K562 (cell line): ENCODE results near the gene ITGB6. TPM values are rescaled to one million over a fixed set of nuclear protein-coding genes. Genes with fewer than 3 reads are reported as not detected.

Experiments
- KDM4B ChIP-seq, 2 experiments: fragments of 450-650 bp in 1 of 2; sonication (generic) in 1 of 2; IDR thresholded peaks; 2 replicates each; pipeline ENCODE4 v1.6.1; 2016 to 2017; ENCODE audit warnings: borderline replicate concordance in 2 of 2, antibody characterized with exemption in 1 of 2, low read depth in 1 of 2, mild to moderate bottlenecking in 1 of 2
- PHB ChIP-seq: fragments of 250-450 bp; sonication (Bioruptor Pico); IDR thresholded peaks from 2 replicates; pipeline ENCODE4 v1.5.0; 2021
- RBM34 ChIP-seq: fragments of 200-400 bp; formaldehyde crosslinking; IDR thresholded peaks from 2 replicates; pipeline ENCODE4 v1.6.1; 2018; ENCODE audit warnings: low read length, borderline replicate concordance; ENCODE audit not compliant: insufficient read depth
- ZNF175 ChIP-seq: fragments of 200-800 bp; sonication (Bioruptor generic); IDR thresholded peaks from 2 replicates; pipeline ENCODE4 v1.6.1; 2016; ENCODE audit warnings: low read depth, mild to moderate bottlenecking, missing genetic modification characterization, missing compliant biosample characterization
- ZNF347 ChIP-seq: fragments of 450-650 bp; formaldehyde crosslinking; IDR thresholded peaks from 2 replicates; pipeline ENCODE4 v1.4.0; 2020; ENCODE audit warnings: low read depth, mild to moderate bottlenecking, moderate library complexity
- polyA plus RNA-seq, 8 experiments: library from polyadenylated mRNA; depleted of rRNA in 4 of 8; stranded (reverse) in 5 of 8; unstranded in 3 of 8; fragments of >200 nt; fragmentation: Nextera tagmentation in 2 of 8; fragmentation: Illumina TruSeq in 1 of 8; extraction: Ambion mirVana in 2 of 8; extraction: Trizol in 1 of 8; gene quantifications; 2 replicates each; pipeline versions ENCODE4 v1.2.1 to v1.2.3, GENCODE V29; 2011 to 2014; ENCODE audit warnings: inconsistent platforms in 1 of 8, missing spikeins in 1 of 8
- total RNA-seq, 7 experiments: library from RNA; depleted of rRNA in 6 of 7; stranded (reverse); fragments of >200 nt in 6 of 7; fragmentation: Illumina TruSeq in 2 of 7; extraction: Trizol in 2 of 7; gene quantifications; 2 replicates each; pipeline versions ENCODE4 v1.2.1 to v1.2.3, GENCODE V29; 2011 to 2021; ENCODE audit warnings: low replicate concordance in 1 of 7
- TF ChIP-seq, protein P1 (sequence below): fragments of 450-650 bp; IDR thresholded peaks from 2 replicates; pipeline ENCODE4 v1.6.1; 2016; ENCODE audit warnings: mild to moderate bottlenecking, moderate library complexity
- TF ChIP-seq, protein P2 (sequence below): fragments of 450-650 bp; IDR thresholded peaks from 2 replicates; pipeline ENCODE4 v1.6.1; 2016; ENCODE audit warnings: low read depth

ITGB6 gene
- total and polyA plus RNA-seq, 9 of the 15 experiments (the other 6 are each of a cell fraction or from before 2014, with no cell fraction given): 0.18 TPM; not detected in 8

- TF ChIP-seq, protein P1, sequence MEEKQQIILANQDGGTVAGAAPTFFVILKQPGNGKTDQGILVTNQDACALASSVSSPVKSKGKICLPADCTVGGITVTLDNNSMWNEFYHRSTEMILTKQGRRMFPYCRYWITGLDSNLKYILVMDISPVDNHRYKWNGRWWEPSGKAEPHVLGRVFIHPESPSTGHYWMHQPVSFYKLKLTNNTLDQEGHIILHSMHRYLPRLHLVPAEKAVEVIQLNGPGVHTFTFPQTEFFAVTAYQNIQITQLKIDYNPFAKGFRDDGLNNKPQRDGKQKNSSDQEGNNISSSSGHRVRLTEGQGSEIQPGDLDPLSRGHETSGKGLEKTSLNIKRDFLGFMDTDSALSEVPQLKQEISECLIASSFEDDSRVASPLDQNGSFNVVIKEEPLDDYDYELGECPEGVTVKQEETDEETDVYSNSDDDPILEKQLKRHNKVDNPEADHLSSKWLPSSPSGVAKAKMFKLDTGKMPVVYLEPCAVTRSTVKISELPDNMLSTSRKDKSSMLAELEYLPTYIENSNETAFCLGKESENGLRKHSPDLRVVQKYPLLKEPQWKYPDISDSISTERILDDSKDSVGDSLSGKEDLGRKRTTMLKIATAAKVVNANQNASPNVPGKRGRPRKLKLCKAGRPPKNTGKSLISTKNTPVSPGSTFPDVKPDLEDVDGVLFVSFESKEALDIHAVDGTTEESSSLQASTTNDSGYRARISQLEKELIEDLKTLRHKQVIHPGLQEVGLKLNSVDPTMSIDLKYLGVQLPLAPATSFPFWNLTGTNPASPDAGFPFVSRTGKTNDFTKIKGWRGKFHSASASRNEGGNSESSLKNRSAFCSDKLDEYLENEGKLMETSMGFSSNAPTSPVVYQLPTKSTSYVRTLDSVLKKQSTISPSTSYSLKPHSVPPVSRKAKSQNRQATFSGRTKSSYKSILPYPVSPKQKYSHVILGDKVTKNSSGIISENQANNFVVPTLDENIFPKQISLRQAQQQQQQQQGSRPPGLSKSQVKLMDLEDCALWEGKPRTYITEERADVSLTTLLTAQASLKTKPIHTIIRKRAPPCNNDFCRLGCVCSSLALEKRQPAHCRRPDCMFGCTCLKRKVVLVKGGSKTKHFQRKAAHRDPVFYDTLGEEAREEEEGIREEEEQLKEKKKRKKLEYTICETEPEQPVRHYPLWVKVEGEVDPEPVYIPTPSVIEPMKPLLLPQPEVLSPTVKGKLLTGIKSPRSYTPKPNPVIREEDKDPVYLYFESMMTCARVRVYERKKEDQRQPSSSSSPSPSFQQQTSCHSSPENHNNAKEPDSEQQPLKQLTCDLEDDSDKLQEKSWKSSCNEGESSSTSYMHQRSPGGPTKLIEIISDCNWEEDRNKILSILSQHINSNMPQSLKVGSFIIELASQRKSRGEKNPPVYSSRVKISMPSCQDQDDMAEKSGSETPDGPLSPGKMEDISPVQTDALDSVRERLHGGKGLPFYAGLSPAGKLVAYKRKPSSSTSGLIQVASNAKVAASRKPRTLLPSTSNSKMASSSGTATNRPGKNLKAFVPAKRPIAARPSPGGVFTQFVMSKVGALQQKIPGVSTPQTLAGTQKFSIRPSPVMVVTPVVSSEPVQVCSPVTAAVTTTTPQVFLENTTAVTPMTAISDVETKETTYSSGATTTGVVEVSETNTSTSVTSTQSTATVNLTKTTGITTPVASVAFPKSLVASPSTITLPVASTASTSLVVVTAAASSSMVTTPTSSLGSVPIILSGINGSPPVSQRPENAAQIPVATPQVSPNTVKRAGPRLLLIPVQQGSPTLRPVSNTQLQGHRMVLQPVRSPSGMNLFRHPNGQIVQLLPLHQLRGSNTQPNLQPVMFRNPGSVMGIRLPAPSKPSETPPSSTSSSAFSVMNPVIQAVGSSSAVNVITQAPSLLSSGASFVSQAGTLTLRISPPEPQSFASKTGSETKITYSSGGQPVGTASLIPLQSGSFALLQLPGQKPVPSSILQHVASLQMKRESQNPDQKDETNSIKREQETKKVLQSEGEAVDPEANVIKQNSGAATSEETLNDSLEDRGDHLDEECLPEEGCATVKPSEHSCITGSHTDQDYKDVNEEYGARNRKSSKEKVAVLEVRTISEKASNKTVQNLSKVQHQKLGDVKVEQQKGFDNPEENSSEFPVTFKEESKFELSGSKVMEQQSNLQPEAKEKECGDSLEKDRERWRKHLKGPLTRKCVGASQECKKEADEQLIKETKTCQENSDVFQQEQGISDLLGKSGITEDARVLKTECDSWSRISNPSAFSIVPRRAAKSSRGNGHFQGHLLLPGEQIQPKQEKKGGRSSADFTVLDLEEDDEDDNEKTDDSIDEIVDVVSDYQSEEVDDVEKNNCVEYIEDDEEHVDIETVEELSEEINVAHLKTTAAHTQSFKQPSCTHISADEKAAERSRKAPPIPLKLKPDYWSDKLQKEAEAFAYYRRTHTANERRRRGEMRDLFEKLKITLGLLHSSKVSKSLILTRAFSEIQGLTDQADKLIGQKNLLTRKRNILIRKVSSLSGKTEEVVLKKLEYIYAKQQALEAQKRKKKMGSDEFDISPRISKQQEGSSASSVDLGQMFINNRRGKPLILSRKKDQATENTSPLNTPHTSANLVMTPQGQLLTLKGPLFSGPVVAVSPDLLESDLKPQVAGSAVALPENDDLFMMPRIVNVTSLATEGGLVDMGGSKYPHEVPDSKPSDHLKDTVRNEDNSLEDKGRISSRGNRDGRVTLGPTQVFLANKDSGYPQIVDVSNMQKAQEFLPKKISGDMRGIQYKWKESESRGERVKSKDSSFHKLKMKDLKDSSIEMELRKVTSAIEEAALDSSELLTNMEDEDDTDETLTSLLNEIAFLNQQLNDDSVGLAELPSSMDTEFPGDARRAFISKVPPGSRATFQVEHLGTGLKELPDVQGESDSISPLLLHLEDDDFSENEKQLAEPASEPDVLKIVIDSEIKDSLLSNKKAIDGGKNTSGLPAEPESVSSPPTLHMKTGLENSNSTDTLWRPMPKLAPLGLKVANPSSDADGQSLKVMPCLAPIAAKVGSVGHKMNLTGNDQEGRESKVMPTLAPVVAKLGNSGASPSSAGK: no peak
- no peak for TF ChIP-seq PHB
- no peak for TF ChIP-seq ZNF175
- TF ChIP-seq, protein P2, sequence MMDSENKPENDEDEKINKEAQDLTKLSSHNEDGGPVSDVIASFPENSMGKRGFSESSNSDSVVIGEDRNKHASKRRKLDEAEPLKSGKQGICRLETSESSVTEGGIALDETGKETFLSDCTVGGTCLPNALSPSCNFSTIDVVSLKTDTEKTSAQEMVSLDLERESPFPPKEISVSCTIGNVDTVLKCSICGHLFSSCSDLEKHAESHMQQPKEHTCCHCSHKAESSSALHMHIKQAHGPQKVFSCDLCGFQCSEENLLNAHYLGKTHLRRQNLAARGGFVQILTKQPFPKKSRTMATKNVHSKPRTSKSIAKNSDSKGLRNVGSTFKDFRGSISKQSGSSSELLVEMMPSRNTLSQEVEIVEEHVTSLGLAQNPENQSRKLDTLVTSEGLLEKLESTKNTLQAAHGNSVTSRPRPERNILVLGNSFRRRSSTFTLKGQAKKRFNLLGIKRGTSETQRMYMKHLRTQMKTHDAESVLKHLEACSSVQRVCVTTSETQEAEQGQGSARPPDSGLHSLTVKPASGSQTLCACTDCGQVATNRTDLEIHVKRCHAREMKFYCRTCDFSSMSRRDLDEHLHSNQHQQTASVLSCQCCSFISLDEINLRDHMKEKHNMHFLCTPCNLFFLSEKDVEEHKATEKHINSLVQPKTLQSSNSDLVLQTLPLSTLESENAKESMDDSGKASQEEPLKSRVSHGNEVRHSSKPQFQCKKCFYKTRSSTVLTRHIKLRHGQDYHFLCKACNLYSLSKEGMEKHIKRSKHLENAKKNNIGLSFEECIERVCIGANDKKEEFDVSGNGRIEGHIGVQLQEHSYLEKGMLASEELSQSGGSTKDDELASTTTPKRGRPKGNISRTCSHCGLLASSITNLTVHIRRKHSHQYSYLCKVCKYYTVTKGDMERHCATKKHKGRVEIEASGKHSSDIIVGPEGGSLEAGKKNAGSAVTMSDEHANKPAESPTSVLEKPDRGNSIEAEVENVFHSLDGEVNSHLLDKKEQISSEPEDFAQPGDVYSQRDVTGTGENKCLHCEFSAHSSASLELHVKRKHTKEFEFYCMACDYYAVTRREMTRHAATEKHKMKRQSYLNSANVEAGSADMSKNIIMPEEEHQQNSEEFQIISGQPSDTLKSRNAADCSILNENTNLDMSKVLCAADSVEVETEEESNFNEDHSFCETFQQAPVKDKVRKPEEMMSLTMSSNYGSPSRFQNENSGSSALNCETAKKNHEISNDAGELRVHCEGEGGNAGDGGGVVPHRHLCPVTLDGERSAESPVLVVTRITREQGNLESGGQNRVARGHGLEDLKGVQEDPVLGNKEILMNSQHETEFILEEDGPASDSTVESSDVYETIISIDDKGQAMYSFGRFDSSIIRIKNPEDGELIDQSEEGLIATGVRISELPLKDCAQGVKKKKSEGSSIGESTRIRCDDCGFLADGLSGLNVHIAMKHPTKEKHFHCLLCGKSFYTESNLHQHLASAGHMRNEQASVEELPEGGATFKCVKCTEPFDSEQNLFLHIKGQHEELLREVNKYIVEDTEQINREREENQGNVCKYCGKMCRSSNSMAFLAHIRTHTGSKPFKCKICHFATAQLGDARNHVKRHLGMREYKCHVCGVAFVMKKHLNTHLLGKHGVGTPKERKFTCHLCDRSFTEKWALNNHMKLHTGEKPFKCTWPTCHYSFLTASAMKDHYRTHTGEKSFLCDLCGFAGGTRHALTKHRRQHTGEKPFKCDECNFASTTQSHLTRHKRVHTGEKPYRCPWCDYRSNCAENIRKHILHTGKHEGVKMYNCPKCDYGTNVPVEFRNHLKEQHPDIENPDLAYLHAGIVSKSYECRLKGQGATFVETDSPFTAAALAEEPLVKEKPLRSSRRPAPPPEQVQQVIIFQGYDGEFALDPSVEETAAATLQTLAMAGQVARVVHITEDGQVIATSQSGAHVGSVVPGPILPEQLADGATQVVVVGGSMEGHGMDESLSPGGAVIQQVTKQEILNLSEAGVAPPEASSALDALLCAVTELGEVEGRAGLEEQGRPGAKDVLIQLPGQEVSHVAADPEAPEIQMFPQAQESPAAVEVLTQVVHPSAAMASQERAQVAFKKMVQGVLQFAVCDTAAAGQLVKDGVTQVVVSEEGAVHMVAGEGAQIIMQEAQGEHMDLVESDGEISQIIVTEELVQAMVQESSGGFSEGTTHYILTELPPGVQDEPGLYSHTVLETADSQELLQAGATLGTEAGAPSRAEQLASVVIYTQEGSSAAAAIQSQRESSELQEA: no peak
- TF ChIP-seq ZNF347 (CRISPR knock-in tag): no peak
- no peak for TF ChIP-seq KDM4B (IDR thresholded peaks at IDR 0.05; ENCODE audit: borderline replicate concordance in 2 of 2, low read depth in 1 of 2)
- TF ChIP-seq RBM34: no peak
Measured at GRCh38 chr2:160137464-160137863, 62.6 kb downstream of the ITGB6 start (continued).
